ENCODE data around the gene SHISAL2A.

SHISAL2A gene

DNA sequence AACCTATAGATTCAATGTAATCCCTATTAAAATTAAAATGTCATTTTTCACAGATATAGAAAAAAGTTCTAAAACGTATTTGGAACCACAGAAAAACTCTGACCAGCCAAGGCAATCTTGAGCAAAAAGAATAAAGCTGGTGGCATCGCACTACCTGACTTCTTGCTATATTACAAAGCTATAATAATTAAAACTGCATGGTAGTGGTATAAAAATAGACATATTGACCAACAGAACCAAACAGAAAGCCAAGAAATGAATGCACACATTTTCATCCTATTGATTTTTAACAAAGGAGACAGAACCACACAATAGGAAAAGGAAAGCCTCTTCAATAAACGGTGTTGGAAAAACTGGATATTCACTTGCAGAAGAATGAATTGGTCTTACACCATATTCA, 9.2 kb upstream of the SHISAL2A start:
- Histone ChIP-seq H3K4me1 (ENCODE audit: insufficient read depth, low read length) (no peaks in the 10 kb centered on the region), H2AFZ (ENCODE audit: low read depth, low read length) (no peak overlapping the region), H3K79me2 (ENCODE audit: insufficient read depth, low read length) (no peaks in the 10 kb centered on the region), H3K27ac (ENCODE audit: low read length) (no peak overlapping the region), H3K36me3 (ENCODE audit: insufficient read depth, low read length) (no peaks in the 10 kb centered on the region), H3K4me2 (ENCODE audit: insufficient read depth, low read length) (no peak overlapping the region), H3K9ac (ENCODE audit: low read depth, low read length) (no peak overlapping the region), H3K9me3 (ENCODE audit: insufficient read depth, low read length, severe bottlenecking) (peaks cover 9% of the 10 kb centered on the region), H3K27me3 (ENCODE audit: insufficient read depth, low read length, poor library complexity) (no peaks in the 10 kb centered on the region), H3K4me3 (ENCODE audit: low read depth in 1 of 2, low read length in 2 of 2) (no peak overlapping the region), H4K20me1 (ENCODE audit: insufficient read depth, low read length) (no peaks in the 10 kb centered on the region)
- ATAC-seq (ENCODE audit: insufficient read depth, low read depth) (no peak), DNase-seq (no peak)
- TF ChIP-seq EZH2 (IDR thresholded peaks at IDR 0.05; ENCODE audit: borderline replicate concordance, low read depth, low read length, severe bottlenecking) (no peak), CTCF (IDR thresholded peaks at IDR 0.05; ENCODE audit: borderline replicate concordance, extremely low read depth, low read length, poor library complexity, severe bottlenecking) (no peak)

GRCh38 chr1:52627028-52627427, 5.9 kb upstream of the SHISAL2A start:
- Histone ChIP-seq H3K27ac (ENCODE audit: low read length) (no peak overlapping the region), H3K9me3 (ENCODE audit: insufficient read depth, low read length, severe bottlenecking) (peaks cover 5% of the 10 kb centered on the region), H4K20me1 (ENCODE audit: insufficient read depth, low read length) (no peaks in the 10 kb centered on the region), H3K27me3 (ENCODE audit: insufficient read depth, low read length, poor library complexity) (no peaks in the 10 kb centered on the region), H2AFZ (ENCODE audit: low read depth, low read length) (no peak overlapping the region), H3K79me2 (ENCODE audit: insufficient read depth, low read length) (no peaks in the 10 kb centered on the region), H3K9ac (ENCODE audit: low read depth, low read length) (no peak overlapping the region), H3K4me3 (ENCODE audit: low read depth in 1 of 2, low read length in 2 of 2) (no peak overlapping the region), H3K4me2 (ENCODE audit: insufficient read depth, low read length) (no peak overlapping the region), H3K4me1 (ENCODE audit: insufficient read depth, low read length) (no peaks in the 10 kb centered on the region), H3K36me3 (ENCODE audit: insufficient read depth, low read length) (no peaks in the 10 kb centered on the region)
- TF ChIP-seq EZH2 (IDR thresholded peaks at IDR 0.05; ENCODE audit: borderline replicate concordance, low read depth, low read length, severe bottlenecking) (no peak), CTCF (IDR thresholded peaks at IDR 0.05; ENCODE audit: borderline replicate concordance, extremely low read depth, low read length, poor library complexity, severe bottlenecking) (no peak)
- DNase-seq (no peak), ATAC-seq (ENCODE audit: insufficient read depth, low read depth) (no peak)

DNA sequence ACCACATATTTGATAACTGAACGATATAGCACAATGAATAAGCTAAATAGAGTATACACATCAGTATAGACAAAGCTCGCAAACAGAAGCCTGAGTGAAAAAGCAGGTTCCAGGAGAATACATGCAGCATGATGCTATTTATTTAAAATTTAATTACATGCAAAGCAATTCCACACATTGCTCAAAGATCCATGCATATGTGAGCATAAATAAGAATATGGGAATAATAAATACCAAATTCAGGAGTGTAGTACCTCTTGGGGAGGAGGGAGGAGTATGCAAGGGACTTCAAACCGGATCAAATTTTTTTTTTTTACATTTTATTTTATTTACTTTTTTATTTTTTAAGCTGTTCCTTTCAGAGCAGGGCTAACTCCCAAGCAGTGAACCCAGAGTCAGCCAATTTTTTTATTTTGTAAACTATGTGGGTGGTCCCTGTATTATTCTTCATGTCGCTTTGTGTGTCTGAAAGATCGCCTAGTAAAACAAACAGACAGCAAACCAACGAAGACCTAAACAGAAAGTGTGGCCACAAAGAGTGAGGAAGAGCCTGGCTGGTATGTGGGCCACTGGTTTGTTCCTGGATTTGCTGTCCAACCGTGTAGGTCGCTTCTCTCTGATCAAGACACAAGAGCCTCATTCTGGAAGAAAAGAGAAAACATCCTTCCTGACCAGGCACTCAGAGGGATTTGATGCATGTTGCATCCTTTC, 4.2 kb upstream of the SHISAL2A start:
- DNase-seq (no peak), ATAC-seq (ENCODE audit: insufficient read depth, low read depth) (no peak)
- no peaks in the 10 kb centered on the region for H3K27me3 ChIP-seq (ENCODE audit: insufficient read depth, low read length, poor library complexity)
- H3K79me2 ChIP-seq (ENCODE audit: insufficient read depth, low read length) = no peaks in the 10 kb centered on the region
- TF ChIP-seq EZH2 (IDR thresholded peaks at IDR 0.05; ENCODE audit: borderline replicate concordance, low read depth, low read length, severe bottlenecking) (no peak), CTCF (IDR thresholded peaks at IDR 0.05; ENCODE audit: borderline replicate concordance, extremely low read depth, low read length, poor library complexity, severe bottlenecking) (no peak)
- no peak overlapping the region for H3K4me3 ChIP-seq (ENCODE audit: low read depth in 1 of 2, low read length in 2 of 2)
- H3K9ac ChIP-seq (ENCODE audit: low read depth, low read length) = no peak overlapping the region
- H3K4me1 ChIP-seq (ENCODE audit: insufficient read depth, low read length) = no peaks in the 10 kb centered on the region
- no peak overlapping the region for H3K27ac ChIP-seq (ENCODE audit: low read length)
- H4K20me1 ChIP-seq (ENCODE audit: insufficient read depth, low read length) = no peaks in the 10 kb centered on the region
- no peaks in the 10 kb centered on the region for H3K36me3 ChIP-seq (ENCODE audit: insufficient read depth, low read length)
- no peak overlapping the region for H2AFZ ChIP-seq (ENCODE audit: low read depth, low read length)
- no peak overlapping the region for H3K4me2 ChIP-seq (ENCODE audit: insufficient read depth, low read length)
- H3K9me3 ChIP-seq (ENCODE audit: insufficient read depth, low read length, severe bottlenecking) = no peaks in the 10 kb centered on the region
